ENCODE measurements around the gene RTL1.
A peak's percentile ranks its signal among the peaks of the same experiment; 100 is the strongest.

RTL1 gene

GRCh38 chr14:100881211-100882025 lies 22.1 kb downstream of the RTL1 start:
- no peak for DNase-seq

GRCh38 chr14:100880271-100881101 lies 23.0 kb downstream of the RTL1 start:
- DNase-seq, result no peak

- no peak for DNase-seq
Measured at GRCh38 chr14:100879782-100880181, 23.7 kb downstream of the RTL1 start.

GRCh38 chr14:100879194-100879593 lies 24.3 kb downstream of the RTL1 start:
- no peak for DNase-seq

- DNase-seq, result no peak
Measured at GRCh38 chr14:100878271-100879146, 25.0 kb downstream of the RTL1 start.

GRCh38 chr14:100875861-100876590 lies 27.5 kb downstream of the RTL1 start:
- no peak for DNase-seq

GRCh38 chr14:100875126-100875525 lies 28.4 kb downstream of the RTL1 start:
- no peak for DNase-seq

GRCh38 chr14:100874411-100875091 lies 29.0 kb downstream of the RTL1 start:
- no peak for DNase-seq

GRCh38 chr14:100874051-100874410 lies 29.5 kb downstream of the RTL1 start:
- no peak for DNase-seq

GRCh38 chr14:100873096-100873482 lies 30.4 kb downstream of the RTL1 start:
- no peak for DNase-seq

- peak; percentile 7 for DNase-seq
Measured at GRCh38 chr14:100872259-100873095, 31.0 kb downstream of the RTL1 start.

- no peak for DNase-seq
Measured at GRCh38 chr14:100871234-100872186, 32.0 kb downstream of the RTL1 start.

GRCh38 chr14:100868621-100869370 lies 34.7 kb downstream of the RTL1 start:
- DNase-seq, result no peak

- no peak for DNase-seq
Measured at GRCh38 chr14:100867631-100868315, 35.7 kb downstream of the RTL1 start.

- DNase-seq, result no peak
Measured at GRCh38 chr14:100866666-100867630, 36.6 kb downstream of the RTL1 start.

GRCh38 chr14:100865682-100866591 lies 37.6 kb downstream of the RTL1 start:
- no peak for DNase-seq
